AG04450 (cell line): ENCODE data around the gene GSK3A. TPM values are rescaled to one million over a fixed set of nuclear protein-coding genes. Genes with fewer than 3 reads are reported as not detected.

Source experiments
- CTCF ChIA-PET: fragments of 300-600, 350-600 bp; formaldehyde crosslinking; extraction: SDS; loops from one replicate; lab custom pipeline; 2022; ENCODE audit warnings: antibody characterized with exemption, inconsistent platforms; lab: Charles Lee
- POLR2A ChIA-PET: fragments of 350-600 bp; formaldehyde crosslinking; extraction: SDS; loops from one replicate; lab custom pipeline; 2021; ENCODE audit warnings: antibody characterized with exemption, inconsistent platforms; lab: Yijun Ruan, JAX
- DNase-seq: peaks from one replicate; pipeline ENCODE4 v3.0.0-alpha.2; 2011; ENCODE audit warnings: low read depth, low spot score
- H3K27ac ChIP-seq: one replicate; pipeline ENCODE4 v1.5.1; 2012; ENCODE audit warnings: low read depth, low read length, control low read depth
- H3K27me3 ChIP-seq: one replicate; pipeline ENCODE4 v1.6.0; 2012; ENCODE audit warnings: low read length; ENCODE audit not compliant: control insufficient read depth, insufficient read depth
- H3K4me3 ChIP-seq: 2 replicates; pipeline ENCODE4 v1.5.1; 2011; ENCODE audit warnings: mild to moderate bottlenecking, low read depth, low read length, control low read depth
- H3K9me3 ChIP-seq: 2 replicates; pipeline ENCODE4 v1.5.1; 2012; ENCODE audit warnings: low read length; ENCODE audit not compliant: control insufficient read depth, insufficient read depth
- polyA plus RNA-seq: library from polyadenylated mRNA; depleted of rRNA; stranded (reverse); fragments of >200 nt; gene quantifications from 2 replicates; pipeline ENCODE4 v1.2.3, GENCODE V29; 2011
- TF ChIP-seq, protein P1 (sequence below): IDR thresholded peaks from 2 replicates; pipeline ENCODE4 v1.5.1; 2011; ENCODE audit warnings: low read depth, low read length, control low read depth, inconsistent platforms

Gene GSK3A
- polyA plus RNA-seq, 1 experiment: 20.1 TPM

DNA sequence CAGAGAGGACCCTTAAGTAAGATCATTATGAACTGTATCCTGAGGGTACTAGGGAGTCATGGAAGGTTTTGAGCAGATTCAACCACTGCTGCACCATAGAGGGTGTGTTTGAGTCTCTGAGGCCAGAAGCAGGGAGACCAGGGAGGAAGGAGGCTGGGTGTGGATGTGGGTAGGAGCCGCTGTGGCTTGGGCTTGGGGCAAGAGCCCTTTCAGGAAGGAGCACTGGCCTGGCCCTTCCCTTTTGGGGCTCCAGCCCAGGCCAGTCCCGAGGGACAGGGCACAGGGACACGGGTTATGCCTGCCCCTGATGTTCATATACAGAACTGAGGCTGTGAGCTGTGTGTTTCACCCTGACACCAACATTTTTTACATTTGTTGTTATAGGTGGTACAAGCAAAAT is 33.9 kb upstream of the GSK3A start:
- DNase-seq: no peak
- TF ChIP-seq, protein P1, sequence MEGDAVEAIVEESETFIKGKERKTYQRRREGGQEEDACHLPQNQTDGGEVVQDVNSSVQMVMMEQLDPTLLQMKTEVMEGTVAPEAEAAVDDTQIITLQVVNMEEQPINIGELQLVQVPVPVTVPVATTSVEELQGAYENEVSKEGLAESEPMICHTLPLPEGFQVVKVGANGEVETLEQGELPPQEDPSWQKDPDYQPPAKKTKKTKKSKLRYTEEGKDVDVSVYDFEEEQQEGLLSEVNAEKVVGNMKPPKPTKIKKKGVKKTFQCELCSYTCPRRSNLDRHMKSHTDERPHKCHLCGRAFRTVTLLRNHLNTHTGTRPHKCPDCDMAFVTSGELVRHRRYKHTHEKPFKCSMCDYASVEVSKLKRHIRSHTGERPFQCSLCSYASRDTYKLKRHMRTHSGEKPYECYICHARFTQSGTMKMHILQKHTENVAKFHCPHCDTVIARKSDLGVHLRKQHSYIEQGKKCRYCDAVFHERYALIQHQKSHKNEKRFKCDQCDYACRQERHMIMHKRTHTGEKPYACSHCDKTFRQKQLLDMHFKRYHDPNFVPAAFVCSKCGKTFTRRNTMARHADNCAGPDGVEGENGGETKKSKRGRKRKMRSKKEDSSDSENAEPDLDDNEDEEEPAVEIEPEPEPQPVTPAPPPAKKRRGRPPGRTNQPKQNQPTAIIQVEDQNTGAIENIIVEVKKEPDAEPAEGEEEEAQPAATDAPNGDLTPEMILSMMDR: no peak
- ChIA-PET POLR2A (no interaction called here), CTCF (interaction anchor here (5.1 kb wide), 1 partner anchor 32 kb away, joined by 118 read pairs; the partner anchor contains the start of gene GSK3A)
- Histone ChIP-seq H3K4me3 (no peak overlapping the region), H3K27ac (no peak overlapping the region), H3K9me3 (no peaks in the 10 kb centered on the region; the same call in 1 of the 2 replicates), H3K27me3 (no peaks in the 10 kb centered on the region)

DNA sequence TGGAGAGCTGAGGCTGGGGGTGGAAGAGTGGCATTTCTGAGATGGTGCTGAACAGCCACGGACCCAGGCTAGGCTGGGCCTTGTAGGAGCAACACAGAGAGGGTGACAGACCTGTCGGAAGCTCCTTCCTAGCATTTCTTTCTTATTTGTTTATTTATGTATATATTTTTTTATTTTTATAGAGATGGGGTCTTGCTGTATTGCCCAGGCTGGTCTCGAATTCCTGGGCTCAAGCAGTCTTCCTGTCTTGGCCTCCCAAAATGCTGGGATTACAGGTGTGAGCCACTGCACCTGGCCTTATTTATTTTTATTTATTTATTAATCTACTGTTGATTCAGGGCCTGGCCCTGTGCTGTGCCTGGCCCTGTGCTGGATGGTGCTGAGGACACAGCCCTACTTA is 33.1 kb upstream of the GSK3A start:
- DNase-seq: no peak
- H3K4me3 ChIP-seq: no peak overlapping the region
- TF ChIP-seq, protein P1: no peak
- POLR2A ChIA-PET: no interaction called here
- H3K27me3 ChIP-seq: no peaks in the 10 kb centered on the region
- no peaks in the 10 kb centered on the region; the same call in 1 of the 2 replicates for H3K9me3 ChIP-seq
- CTCF ChIA-PET: interaction anchor here (0.9 kb wide), 1 partner anchor 29 kb away, joined by 3 read pairs; no protein-coding TSS in a partner anchor
- no peak overlapping the region for H3K27ac ChIP-seq

DNA sequence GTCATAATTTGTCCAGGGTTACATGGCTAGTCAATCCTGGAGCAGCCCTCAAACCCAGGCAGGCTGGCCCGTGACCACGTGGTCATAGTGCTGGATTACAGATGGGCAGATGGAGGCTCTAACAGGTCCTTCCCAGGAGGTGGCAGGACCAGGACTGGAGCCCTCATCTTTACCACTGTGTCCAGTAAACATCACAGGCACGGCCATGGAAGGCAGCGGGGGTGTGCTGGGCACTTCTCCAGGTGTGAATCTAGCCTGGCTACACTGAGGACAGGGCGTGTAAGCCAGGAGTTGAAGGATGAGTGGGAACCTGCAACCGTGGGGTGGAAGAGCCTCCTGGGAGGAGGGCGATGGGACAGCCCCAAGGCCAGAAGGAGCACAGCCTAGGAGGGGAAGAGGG is 32.7 kb upstream of the GSK3A start:
- no peak for DNase-seq
- ChIA-PET CTCF (interaction anchor here (0.9 kb wide), 1 partner anchor 28 kb away, joined by 3 read pairs; no protein-coding TSS in a partner anchor), POLR2A (interaction anchor here (0.6 kb wide), 1 partner anchor 17 kb away, joined by 3 read pairs; no protein-coding TSS in a partner anchor)
- no peaks in the 10 kb centered on the region for H3K27me3 ChIP-seq
- H3K4me3 ChIP-seq: no peak overlapping the region
- no peaks in the 10 kb centered on the region; the same call in 1 of the 2 replicates for H3K9me3 ChIP-seq
- TF ChIP-seq, protein P1: no peak
- no peak overlapping the region for H3K27ac ChIP-seq

DNA sequence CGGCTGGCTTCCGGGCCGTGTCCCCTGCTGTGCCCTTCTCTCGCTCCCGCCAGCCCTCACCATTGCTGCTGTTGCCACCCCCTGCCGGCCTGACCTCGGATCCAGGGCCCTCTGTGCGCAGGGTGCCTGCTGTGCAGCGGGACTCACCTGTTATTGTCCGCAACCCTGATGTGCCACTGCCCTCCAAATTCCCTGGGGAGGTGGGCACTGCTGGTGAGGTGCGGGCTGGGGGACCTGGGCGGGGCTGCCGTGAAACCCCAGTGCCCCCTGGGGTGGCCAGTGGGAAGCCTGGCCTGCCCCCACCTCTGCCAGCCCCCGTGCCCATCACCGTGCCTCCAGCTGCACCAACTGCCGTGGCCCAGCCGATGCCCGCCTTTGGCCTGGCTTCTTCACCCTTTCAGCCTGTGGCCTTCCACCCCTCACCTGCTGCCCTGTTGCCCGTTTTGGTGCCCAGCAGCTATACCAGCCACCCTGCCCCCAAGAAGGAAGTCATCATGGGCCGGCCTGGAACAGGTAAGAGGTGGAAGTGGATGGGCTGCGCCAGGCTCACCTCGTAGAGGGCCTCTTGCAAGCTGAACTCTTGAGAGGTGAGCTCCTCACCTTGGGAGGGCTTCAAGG is 31.8 kb upstream of the GSK3A start:
- TF ChIP-seq, protein P1: no peak
- CTCF ChIA-PET: interaction anchor here (0.9 kb wide), 1 partner anchor 27 kb away, joined by 3 read pairs; no protein-coding TSS in a partner anchor
- no peak for DNase-seq
- Histone ChIP-seq H3K27me3 (no peaks in the 10 kb centered on the region), H3K27ac (no peak overlapping the region), H3K9me3 (no peaks in the 10 kb centered on the region; the same call in 1 of the 2 replicates), H3K4me3 (no peak overlapping the region)
- POLR2A ChIA-PET: interaction anchor here (0.6 kb wide), 1 partner anchor 16 kb away, joined by 3 read pairs; no protein-coding TSS in a partner anchor

DNA sequence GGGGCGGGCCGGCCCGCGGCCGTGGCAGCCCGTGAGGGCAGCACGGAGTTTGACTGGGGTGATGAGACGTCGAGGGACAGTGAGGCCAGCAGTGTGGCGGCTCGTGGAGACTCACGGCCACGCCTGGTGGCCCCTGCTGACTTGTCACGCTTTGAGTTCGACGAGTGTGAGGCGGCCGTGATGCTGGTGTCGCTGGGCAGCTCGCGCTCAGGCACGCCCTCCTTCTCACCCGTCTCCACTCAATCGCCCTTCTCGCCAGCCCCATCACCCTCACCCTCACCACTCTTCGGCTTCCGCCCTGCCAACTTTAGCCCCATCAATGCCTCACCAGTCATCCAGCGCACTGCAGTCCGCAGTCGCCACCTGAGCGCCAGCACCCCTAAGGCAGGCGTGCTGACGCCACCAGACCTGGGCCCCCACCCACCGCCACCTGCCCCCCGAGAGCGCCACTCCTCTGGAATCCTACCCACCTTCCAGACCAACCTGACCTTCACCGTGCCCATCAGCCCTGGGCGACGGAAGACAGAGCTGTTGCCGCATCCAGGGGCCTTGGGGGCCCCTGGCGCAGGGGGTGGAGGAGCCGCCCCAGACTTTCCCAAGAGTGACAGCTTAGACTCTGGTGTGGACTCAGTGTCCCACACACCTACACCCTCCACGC is 31.1 kb upstream of the GSK3A start:
- TF ChIP-seq, protein P1: no peak
- no peak for DNase-seq
- ChIA-PET POLR2A (no interaction called here), CTCF (no interaction called here)
- no peaks in the 10 kb centered on the region for H3K27me3 ChIP-seq
- H3K27ac ChIP-seq: no peak overlapping the region
- H3K9me3 ChIP-seq: no peaks in the 10 kb centered on the region; the same call in 1 of the 2 replicates
- no peak overlapping the region for H3K4me3 ChIP-seq
